Cardiac muscle cell (in vitro differentiated cells and primary cell): ENCODE data around the gene WDR59. TPM values are rescaled to one million over a fixed set of nuclear protein-coding genes. Genes with fewer than 3 reads are reported as not detected.

Experiments
- DNase-seq, 2 donors: peaks; one replicate each; pipeline versions ENCODE4 v3.0.0 to v3.0.0-alpha.2; 2010 to 2017; ENCODE audit warnings: low read depth in 1 of 2, low spot score in 1 of 2
- H3K27ac ChIP-seq: fragments of 200-600 bp; sonication (generic); 2 replicates; pipeline ENCODE4 v1.5.1; 2016
- H3K27me3 ChIP-seq: fragments of 200-600 bp; sonication (generic); 2 replicates; pipeline ENCODE4 v1.6.0; 2016; ENCODE audit warnings: control low read depth
- H3K36me3 ChIP-seq: fragments of 200-600 bp; sonication (generic); 2 replicates; pipeline ENCODE4 v1.5.1; 2016; ENCODE audit warnings: control low read depth
- H3K4me1 ChIP-seq: fragments of 200-600 bp; sonication (generic); 2 replicates; pipeline ENCODE4 v1.8.1; 2017; ENCODE audit warnings: low read depth, mild to moderate bottlenecking, mixed run types
- H3K4me3 ChIP-seq: fragments of 200-600 bp; sonication (generic); 2 replicates; pipeline ENCODE4 v1.5.1; 2016; ENCODE audit warnings: mild to moderate bottlenecking
- H3K9me3 ChIP-seq: fragments of 200-600 bp; sonication (generic); 2 replicates; pipeline ENCODE4 v1.5.1; 2017; ENCODE audit warnings: low read depth, mild to moderate bottlenecking, control low read depth
- polyA plus RNA-seq: library from polyadenylated mRNA; unstranded; fragments of >200 nt; fragmentation: Nextera tagmentation; extraction: Ambion mirVana; gene quantifications from 2 replicates; pipeline ENCODE4 v1.2.1, GENCODE V29; 2016
- total RNA-seq: library from RNA; depleted of rRNA; stranded (reverse); fragments of >200 nt; gene quantifications from 2 replicates; pipeline ENCODE4 v1.2.3, GENCODE V29; 2016
- TF ChIP-seq, protein P1 (sequence below): IDR thresholded peaks from 2 replicates; pipeline ENCODE4 v1.5.1; 2012; ENCODE audit warnings: low read depth, mild to moderate bottlenecking, low read length

The WDR59 gene
- total and polyA plus RNA-seq, 2 experiments from 2014 or later = 46.3 to 51.1 TPM

- TF ChIP-seq, protein P1, sequence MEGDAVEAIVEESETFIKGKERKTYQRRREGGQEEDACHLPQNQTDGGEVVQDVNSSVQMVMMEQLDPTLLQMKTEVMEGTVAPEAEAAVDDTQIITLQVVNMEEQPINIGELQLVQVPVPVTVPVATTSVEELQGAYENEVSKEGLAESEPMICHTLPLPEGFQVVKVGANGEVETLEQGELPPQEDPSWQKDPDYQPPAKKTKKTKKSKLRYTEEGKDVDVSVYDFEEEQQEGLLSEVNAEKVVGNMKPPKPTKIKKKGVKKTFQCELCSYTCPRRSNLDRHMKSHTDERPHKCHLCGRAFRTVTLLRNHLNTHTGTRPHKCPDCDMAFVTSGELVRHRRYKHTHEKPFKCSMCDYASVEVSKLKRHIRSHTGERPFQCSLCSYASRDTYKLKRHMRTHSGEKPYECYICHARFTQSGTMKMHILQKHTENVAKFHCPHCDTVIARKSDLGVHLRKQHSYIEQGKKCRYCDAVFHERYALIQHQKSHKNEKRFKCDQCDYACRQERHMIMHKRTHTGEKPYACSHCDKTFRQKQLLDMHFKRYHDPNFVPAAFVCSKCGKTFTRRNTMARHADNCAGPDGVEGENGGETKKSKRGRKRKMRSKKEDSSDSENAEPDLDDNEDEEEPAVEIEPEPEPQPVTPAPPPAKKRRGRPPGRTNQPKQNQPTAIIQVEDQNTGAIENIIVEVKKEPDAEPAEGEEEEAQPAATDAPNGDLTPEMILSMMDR = no peak
- H3K36me3 ChIP-seq = peaks cover 16% of the 10 kb centered on the region
- H3K27ac ChIP-seq = no peak overlapping the region
- DNase-seq = no peak
- H3K27me3 ChIP-seq = no peaks in the 10 kb centered on the region
- H3K9me3 ChIP-seq = no peaks in the 10 kb centered on the region
- no peaks in the 10 kb centered on the region for H3K4me1 ChIP-seq
- H3K4me3 ChIP-seq = no peak overlapping the region
Measured at GRCh38 chr16:74929636-74930035, 55.3 kb downstream of the WDR59 start.

GRCh38 chr16:74926805-74927204 lies 58.1 kb downstream of the WDR59 start:
- H3K27ac ChIP-seq = no peak overlapping the region
- no peaks in the 10 kb centered on the region for H3K27me3 ChIP-seq
- no peak overlapping the region for H3K4me3 ChIP-seq
- DNase-seq = no peak
- H3K36me3 ChIP-seq = peaks cover 25% of the 10 kb centered on the region
- no peaks in the 10 kb centered on the region for H3K4me1 ChIP-seq
- TF ChIP-seq, protein P1 = no peak
- no peaks in the 10 kb centered on the region for H3K9me3 ChIP-seq

GRCh38 chr16:74923766-74924460 lies 61.0 kb downstream of the WDR59 start:
- TF ChIP-seq, protein P1 = no peak
- no peaks in the 10 kb centered on the region for H3K27me3 ChIP-seq
- H3K4me1 ChIP-seq = no peaks in the 10 kb centered on the region
- H3K4me3 ChIP-seq = no peak overlapping the region
- peak in 1 of 2 donors; percentile 21 for DNase-seq
- peak overlapping the region; percentile 49 for H3K27ac ChIP-seq
- no peaks in the 10 kb centered on the region for H3K9me3 ChIP-seq
- peaks cover 29% of the 10 kb centered on the region for H3K36me3 ChIP-seq

- H3K27me3 ChIP-seq = no peaks in the 10 kb centered on the region
- peaks cover 36% of the 10 kb centered on the region for H3K36me3 ChIP-seq
- DNase-seq = peak in 1 of 2 donors; percentile 3
Measured at GRCh38 chr16:74922150-74923138, 62.5 kb downstream of the WDR59 start.

DNA sequence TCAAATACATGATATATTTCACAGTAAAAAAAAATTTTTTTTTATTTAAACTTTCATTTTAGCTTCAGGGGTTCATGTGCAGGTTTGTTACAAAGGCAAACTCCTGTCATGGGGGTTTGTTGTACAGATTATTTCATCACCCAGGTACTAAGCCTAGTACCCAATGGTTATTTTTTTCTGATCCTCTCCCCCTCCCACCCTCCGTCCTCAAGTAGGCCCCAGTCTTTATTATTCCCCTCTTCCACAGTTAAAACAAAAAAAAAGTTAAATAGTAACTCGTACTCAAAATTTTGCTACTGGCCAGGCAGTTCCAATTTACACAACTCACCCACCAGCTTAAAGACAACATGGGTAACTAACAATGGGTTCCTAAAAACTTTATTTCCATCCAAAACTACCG lies 63.9 kb downstream of the WDR59 start:
- Histone ChIP-seq H3K4me1 (no peaks in the 10 kb centered on the region), H3K9me3 (no peaks in the 10 kb centered on the region), H3K36me3 (peaks cover 35% of the 10 kb centered on the region), H3K27me3 (no peaks in the 10 kb centered on the region), H3K4me3 (no peak overlapping the region), H3K27ac (no peak overlapping the region)
- TF ChIP-seq, protein P1 = no peak
- no peak for DNase-seq

More at GRCh38 chr16:74922150-74923138, 62.5 kb downstream of the WDR59 start:
- H3K4me1 ChIP-seq = no peaks in the 10 kb centered on the region
- no peaks in the 10 kb centered on the region for H3K9me3 ChIP-seq
- H3K27ac ChIP-seq = no peak overlapping the region
- no peak overlapping the region for H3K4me3 ChIP-seq
- TF ChIP-seq, protein P1 = no peak
